Measurements from ENCODE around the gene HM13.
A peak's percentile ranks its signal among the peaks of the same experiment; 100 is the strongest.

HM13 gene

DNA sequence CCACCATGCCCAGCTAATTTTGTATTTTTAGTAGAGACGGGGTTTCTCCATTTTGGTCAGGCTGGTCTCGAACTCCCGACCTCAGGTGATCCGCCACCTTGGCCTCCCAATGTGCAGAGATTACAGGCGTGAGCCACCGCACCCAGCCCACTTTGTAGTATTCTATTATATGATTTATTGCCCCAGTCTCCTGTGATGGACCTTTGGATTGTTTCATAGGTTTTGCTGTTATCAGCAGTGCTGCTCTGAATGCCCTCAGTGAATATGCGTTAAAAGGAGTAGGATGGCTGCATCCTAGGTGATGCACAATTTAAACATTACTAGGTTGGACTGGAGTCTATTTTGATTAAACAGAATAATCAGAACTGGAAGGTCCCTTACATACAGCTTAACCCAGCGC lies 101.2 kb downstream of the HM13 start:
- TF ChIP-seq, protein P1, sequence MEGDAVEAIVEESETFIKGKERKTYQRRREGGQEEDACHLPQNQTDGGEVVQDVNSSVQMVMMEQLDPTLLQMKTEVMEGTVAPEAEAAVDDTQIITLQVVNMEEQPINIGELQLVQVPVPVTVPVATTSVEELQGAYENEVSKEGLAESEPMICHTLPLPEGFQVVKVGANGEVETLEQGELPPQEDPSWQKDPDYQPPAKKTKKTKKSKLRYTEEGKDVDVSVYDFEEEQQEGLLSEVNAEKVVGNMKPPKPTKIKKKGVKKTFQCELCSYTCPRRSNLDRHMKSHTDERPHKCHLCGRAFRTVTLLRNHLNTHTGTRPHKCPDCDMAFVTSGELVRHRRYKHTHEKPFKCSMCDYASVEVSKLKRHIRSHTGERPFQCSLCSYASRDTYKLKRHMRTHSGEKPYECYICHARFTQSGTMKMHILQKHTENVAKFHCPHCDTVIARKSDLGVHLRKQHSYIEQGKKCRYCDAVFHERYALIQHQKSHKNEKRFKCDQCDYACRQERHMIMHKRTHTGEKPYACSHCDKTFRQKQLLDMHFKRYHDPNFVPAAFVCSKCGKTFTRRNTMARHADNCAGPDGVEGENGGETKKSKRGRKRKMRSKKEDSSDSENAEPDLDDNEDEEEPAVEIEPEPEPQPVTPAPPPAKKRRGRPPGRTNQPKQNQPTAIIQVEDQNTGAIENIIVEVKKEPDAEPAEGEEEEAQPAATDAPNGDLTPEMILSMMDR (IDR thresholded peaks at IDR 0.05), result no peak
- H3K27ac ChIP-seq, result no peak overlapping the region
- H3K4me1 ChIP-seq (ENCODE audit: control insufficient read depth in 1 of 2, insufficient read depth in 1 of 2, low read depth in 1 of 2, low read length in 1 of 2), result peaks cover 43 to 48% of the 10 kb centered on the region in 2 experiments
- H3K27me3 ChIP-seq, result no peaks in the 10 kb centered on the region
- H3K9me3 ChIP-seq, result no peaks in the 10 kb centered on the region
- no peak overlapping the region for H3K4me3 ChIP-seq (ENCODE audit: low read depth in 1 of 2, low read length in 1 of 2)
- H3K36me3 ChIP-seq, result no peaks in the 10 kb centered on the region

DNA sequence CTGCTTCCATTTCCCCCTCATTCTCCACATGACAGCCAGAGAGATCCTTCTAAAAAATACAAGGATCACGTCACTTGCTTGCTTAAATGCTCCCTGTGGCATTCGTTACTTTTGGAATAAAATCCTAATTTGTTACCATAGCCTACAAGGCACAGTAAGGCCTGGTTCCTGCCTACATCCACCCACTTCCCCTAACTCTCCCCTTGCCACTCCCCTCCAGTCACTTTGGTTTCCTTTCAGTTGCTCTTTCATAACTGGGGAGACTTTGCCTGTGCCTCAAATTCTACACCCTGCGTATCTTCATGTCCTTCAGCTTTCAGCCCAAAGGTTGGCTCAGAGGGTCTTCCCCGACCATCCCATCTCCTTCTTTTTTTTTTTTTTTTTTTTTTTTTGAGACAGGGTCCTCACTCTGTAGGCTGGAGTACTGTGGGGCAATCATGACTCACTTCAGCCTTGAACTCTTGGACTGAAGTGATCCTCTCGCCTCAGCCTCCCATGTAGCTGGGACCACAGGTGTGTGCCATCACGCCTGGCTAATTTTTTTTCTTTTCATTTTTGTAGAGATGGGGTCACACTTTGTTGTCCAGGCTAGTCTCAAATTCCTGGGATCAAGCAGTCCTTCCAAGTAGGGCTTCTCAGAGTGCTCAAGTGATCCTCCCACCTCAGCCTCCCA lies 103.3 kb downstream of the HM13 start:
- Histone ChIP-seq H3K4me3 (ENCODE audit: low read depth in 1 of 2, low read length in 1 of 2) (peak overlapping the region in 1 of 2 experiments; percentile 36), H3K27me3 (no peaks in the 10 kb centered on the region), H3K27ac (peak overlapping the region; percentile 70), H3K4me1 (ENCODE audit: control insufficient read depth in 1 of 2, insufficient read depth in 1 of 2, low read depth in 1 of 2, low read length in 1 of 2) (peaks cover 22 to 26% of the 10 kb centered on the region in 2 experiments), H3K36me3 (no peaks in the 10 kb centered on the region), H3K9me3 (no peaks in the 10 kb centered on the region)
- TF ChIP-seq, protein P1 (IDR thresholded peaks at IDR 0.05), result peak; percentile 20
